Tibial nerve (tissue), 4 donors: ENCODE measurements around the gene PIGQ.

Source experiments
- EP300 ChIP-seq, 2 donors: sonication (generic); formaldehyde crosslinking; IDR thresholded peaks; one replicate each; pipeline ENCODE4 v1.6.1; 2017; ENCODE audit warnings: antibody characterized with exemption in 2 of 2, mild to moderate bottlenecking in 1 of 2
- TF ChIP-seq, protein P1 (sequence below), 5 experiments: fragments of 200-600 bp in 3 of 5; fragments of 450-650 bp in 2 of 5; sonication (generic) in 3 of 5; IDR thresholded peaks; one replicate each; pipeline ENCODE4 v1.5.1; 2016 to 2019; ENCODE audit warnings: antibody characterized with exemption in 5 of 5, mild to moderate bottlenecking in 3 of 5, moderate library complexity in 2 of 5

DNA sequence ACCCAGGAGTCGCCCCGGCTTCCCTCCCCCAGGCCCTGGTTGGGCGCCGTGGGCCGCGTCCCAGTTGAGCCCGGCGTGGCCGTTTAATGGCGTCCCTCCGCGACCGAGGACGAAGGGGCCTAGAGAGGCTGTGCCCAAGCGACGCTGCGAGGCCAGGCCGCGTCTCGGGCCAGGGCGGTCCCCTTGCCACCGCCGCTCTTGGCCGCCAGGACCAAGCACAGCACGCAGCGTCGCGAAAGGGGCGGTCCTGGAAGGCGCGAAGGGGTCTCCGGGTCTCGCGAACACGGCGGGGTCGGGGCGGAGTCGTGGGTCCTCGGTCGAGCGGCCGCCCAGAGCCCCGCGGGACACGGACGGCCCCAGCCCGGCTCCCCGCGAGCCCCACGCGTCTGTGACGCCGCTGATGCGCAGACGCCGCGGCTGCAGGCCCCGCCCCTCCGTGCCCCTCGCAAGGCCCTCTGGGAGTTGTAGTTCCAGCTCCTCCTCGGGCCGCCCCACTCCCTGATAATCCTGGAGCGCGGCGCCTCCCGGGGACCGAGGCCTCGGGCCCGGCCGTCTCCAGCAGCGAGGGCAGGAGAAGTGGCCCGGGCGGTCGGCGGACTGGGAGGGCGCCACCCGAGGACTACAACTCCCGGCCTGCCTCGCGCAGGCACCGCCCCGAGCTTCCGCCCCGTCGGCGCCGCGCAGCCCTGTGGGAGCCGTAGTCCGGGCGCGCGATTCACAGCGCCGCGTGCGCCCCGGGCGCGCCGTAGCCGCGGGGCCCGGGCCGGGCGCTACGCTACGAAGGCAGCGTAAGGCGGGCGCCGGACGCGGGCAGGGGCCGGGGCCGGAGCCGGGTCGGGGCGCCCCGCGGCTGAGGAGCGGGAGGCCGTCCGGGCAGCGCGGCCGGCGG is 42.5 kb upstream of the PIGQ start, which contains the start of gene CAPN15:
- TF ChIP-seq, protein P1, sequence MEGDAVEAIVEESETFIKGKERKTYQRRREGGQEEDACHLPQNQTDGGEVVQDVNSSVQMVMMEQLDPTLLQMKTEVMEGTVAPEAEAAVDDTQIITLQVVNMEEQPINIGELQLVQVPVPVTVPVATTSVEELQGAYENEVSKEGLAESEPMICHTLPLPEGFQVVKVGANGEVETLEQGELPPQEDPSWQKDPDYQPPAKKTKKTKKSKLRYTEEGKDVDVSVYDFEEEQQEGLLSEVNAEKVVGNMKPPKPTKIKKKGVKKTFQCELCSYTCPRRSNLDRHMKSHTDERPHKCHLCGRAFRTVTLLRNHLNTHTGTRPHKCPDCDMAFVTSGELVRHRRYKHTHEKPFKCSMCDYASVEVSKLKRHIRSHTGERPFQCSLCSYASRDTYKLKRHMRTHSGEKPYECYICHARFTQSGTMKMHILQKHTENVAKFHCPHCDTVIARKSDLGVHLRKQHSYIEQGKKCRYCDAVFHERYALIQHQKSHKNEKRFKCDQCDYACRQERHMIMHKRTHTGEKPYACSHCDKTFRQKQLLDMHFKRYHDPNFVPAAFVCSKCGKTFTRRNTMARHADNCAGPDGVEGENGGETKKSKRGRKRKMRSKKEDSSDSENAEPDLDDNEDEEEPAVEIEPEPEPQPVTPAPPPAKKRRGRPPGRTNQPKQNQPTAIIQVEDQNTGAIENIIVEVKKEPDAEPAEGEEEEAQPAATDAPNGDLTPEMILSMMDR (IDR thresholded peaks at IDR 0.05) = peak in 3 of 5 experiments; percentile 17 to 78 (median 78)
- peak in 1 of 2 donors; percentile 83 for TF ChIP-seq EP300 (IDR thresholded peaks at IDR 0.05)
